ENCODE data around the gene ISM1.

The ISM1 gene

GRCh38 chr20:13321416-13321815, 100.3 kb downstream of the ISM1 start:
- H3K9me2 ChIP-seq (replicated peaks; ENCODE audit: insufficient read depth, low read length): no peaks in the 10 kb centered on the region
- no peak for DNase-seq
- H3K36me3 ChIP-seq (replicated peaks; ENCODE audit: insufficient read depth, low read length): no peaks in the 10 kb centered on the region
- TF ChIP-seq CTCF (IDR thresholded peaks at IDR 0.05; ENCODE audit: low read length): no peak
- TF ChIP-seq EZH2 (optimal IDR thresholded peaks at IDR 0.05; ENCODE audit: low read depth, low read length): no peak
- no peak for TF ChIP-seq EZH2phosphoT487 (IDR thresholded peaks at IDR 0.05; ENCODE audit: low read length)
- H3K4me2 ChIP-seq (ENCODE audit: low read depth, low read length): no peak overlapping the region
- no peak overlapping the region for H3K9ac ChIP-seq (ENCODE audit: low read length)
- H3K27ac ChIP-seq (ENCODE audit: low read length): no peak overlapping the region
- H4K20me1 ChIP-seq (ENCODE audit: insufficient read depth, low read length): no peaks in the 10 kb centered on the region
- no peaks in the 10 kb centered on the region for H3K4me1 ChIP-seq (ENCODE audit: low read length)
- no peaks in the 10 kb centered on the region for H3K79me2 ChIP-seq (ENCODE audit: low read length)
- no peak overlapping the region for H3K4me3 ChIP-seq (ENCODE audit: low read length)
- H3F3A ChIP-seq (ENCODE audit: insufficient read depth, low read length): no peaks in the 10 kb centered on the region
- H3K9me3 ChIP-seq (replicated peaks; ENCODE audit: insufficient read depth, low read length): no peaks in the 10 kb centered on the region
- H3K27me3 ChIP-seq (replicated peaks; ENCODE audit: insufficient read depth, low read length): no peaks in the 10 kb centered on the region
- no peak overlapping the region for H2AFZ ChIP-seq (ENCODE audit: low read length)

GRCh38 chr20:13322198-13322597, 101.1 kb downstream of the ISM1 start:
- Histone ChIP-seq H3K9ac (ENCODE audit: low read length) (no peak overlapping the region), H3K9me3 (replicated peaks; ENCODE audit: insufficient read depth, low read length) (no peaks in the 10 kb centered on the region), H3K79me2 (ENCODE audit: low read length) (no peaks in the 10 kb centered on the region), H3K4me1 (ENCODE audit: low read length) (no peaks in the 10 kb centered on the region), H3K27ac (ENCODE audit: low read length) (no peak overlapping the region), H3K27me3 (replicated peaks; ENCODE audit: insufficient read depth, low read length) (no peaks in the 10 kb centered on the region), H4K20me1 (ENCODE audit: insufficient read depth, low read length) (no peaks in the 10 kb centered on the region), H3K9me2 (replicated peaks; ENCODE audit: insufficient read depth, low read length) (no peaks in the 10 kb centered on the region), H3K36me3 (replicated peaks; ENCODE audit: insufficient read depth, low read length) (no peaks in the 10 kb centered on the region), H3K4me3 (ENCODE audit: low read length) (no peak overlapping the region), H2AFZ (ENCODE audit: low read length) (no peak overlapping the region), H3K4me2 (ENCODE audit: low read depth, low read length) (no peak overlapping the region), H3F3A (ENCODE audit: insufficient read depth, low read length) (no peaks in the 10 kb centered on the region)
- no peak for DNase-seq
- no peak for TF ChIP-seq EZH2phosphoT487 (IDR thresholded peaks at IDR 0.05; ENCODE audit: low read length)
- TF ChIP-seq CTCF (IDR thresholded peaks at IDR 0.05; ENCODE audit: low read length): no peak
- TF ChIP-seq EZH2 (optimal IDR thresholded peaks at IDR 0.05; ENCODE audit: low read depth, low read length): no peak

- H3K9me3 ChIP-seq (replicated peaks; ENCODE audit: insufficient read depth, low read length): no peaks in the 10 kb centered on the region
- H3K9ac ChIP-seq (ENCODE audit: low read length): no peak overlapping the region
- TF ChIP-seq EZH2phosphoT487 (IDR thresholded peaks at IDR 0.05; ENCODE audit: low read length): no peak
- no peak for TF ChIP-seq CTCF (IDR thresholded peaks at IDR 0.05; ENCODE audit: low read length)
- no peak for TF ChIP-seq EZH2 (optimal IDR thresholded peaks at IDR 0.05; ENCODE audit: low read depth, low read length)
- H3K4me1 ChIP-seq (ENCODE audit: low read length): no peaks in the 10 kb centered on the region
- no peak overlapping the region for H3K4me2 ChIP-seq (ENCODE audit: low read depth, low read length)
- H3K4me3 ChIP-seq (ENCODE audit: low read length): no peak overlapping the region
- no peaks in the 10 kb centered on the region for H3F3A ChIP-seq (ENCODE audit: insufficient read depth, low read length)
- no peaks in the 10 kb centered on the region for H3K9me2 ChIP-seq (replicated peaks; ENCODE audit: insufficient read depth, low read length)
- H2AFZ ChIP-seq (ENCODE audit: low read length): no peak overlapping the region
- no peak for DNase-seq
- H3K79me2 ChIP-seq (ENCODE audit: low read length): no peaks in the 10 kb centered on the region
- no peaks in the 10 kb centered on the region for H3K36me3 ChIP-seq (replicated peaks; ENCODE audit: insufficient read depth, low read length)
- H3K27me3 ChIP-seq (replicated peaks; ENCODE audit: insufficient read depth, low read length): no peaks in the 10 kb centered on the region
- no peak overlapping the region for H3K27ac ChIP-seq (ENCODE audit: low read length)
- no peaks in the 10 kb centered on the region for H4K20me1 ChIP-seq (ENCODE audit: insufficient read depth, low read length)
These were observed 101.5 kb downstream of the ISM1 start for GRCh38 chr20:13322621-13323020.

All from MM.1S (cell line).